Superior temporal gyrus (tissue), 1 donor: ENCODE results near the gene SYNPO.

Experiments used
- DNase-seq: peaks from one replicate; pipeline ENCODE4 v3.0.0-alpha.2; 2016; ENCODE audit errors: extremely low spot score

SYNPO gene

DNA sequence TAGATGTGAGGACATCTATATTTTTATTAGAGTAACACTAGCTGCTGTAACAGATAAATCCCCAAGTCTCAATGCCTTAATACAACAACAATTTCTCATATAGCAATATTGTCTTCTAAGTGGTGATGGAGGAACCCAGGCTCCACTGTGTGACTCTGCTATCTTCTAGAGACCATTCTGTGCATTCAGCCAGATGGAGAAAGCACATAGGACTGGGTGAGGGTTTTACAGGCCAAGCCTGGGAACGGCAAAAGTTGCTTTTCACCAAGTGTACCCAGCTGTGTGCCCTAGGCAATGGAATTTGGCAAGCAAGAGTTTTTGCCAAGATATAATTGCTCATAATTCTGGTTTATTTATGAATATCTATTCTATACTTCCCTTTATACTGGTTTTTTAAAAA is 48.7 kb downstream of the SYNPO start:
- DNase-seq = no peak

GRCh38 chr5:150690760-150691159 is 50.3 kb downstream of the SYNPO start:
- DNase-seq = no peak

DNA sequence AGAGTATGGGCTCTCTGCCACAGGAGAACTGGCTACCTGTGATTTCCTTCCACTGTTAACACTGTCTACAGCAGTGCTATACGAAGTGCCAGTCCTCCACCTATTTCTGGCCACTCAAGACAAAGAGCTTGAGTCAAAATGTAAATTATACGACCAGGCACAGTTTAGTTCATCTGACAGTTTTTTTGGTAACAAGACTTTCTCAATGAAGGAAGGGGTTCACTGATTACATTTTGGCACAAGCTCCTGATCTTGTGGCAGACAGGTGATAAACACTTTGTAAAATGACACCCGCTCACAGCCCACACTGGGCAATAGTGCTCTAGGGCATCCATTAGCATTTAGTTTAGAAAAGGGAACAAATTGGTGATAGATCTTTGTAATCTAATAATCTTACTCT is 51.8 kb downstream of the SYNPO start:
- no peak for DNase-seq

DNA sequence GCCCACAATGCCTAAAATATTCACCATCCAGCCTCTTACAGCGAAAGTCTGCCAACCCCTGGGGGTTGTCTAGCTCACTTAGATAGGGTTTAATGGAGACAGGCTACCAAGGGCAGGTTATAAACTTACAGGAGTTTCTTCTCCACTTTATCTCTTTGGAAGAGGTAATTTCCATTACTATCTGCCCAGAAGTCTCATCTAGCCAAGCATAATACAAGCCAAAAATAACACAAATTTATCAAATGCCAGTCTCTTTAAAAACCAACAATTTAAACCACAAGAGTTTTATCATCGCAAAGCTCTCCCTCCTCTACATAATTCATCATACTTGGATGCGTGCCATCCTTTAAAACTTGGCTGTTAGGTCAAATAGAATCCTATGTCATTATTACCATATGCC is 54.2 kb downstream of the SYNPO start:
- DNase-seq = no peak

GRCh38 chr5:150700246-150700593 is 59.8 kb downstream of the SYNPO start:
- peak; percentile 66 for DNase-seq

DNA sequence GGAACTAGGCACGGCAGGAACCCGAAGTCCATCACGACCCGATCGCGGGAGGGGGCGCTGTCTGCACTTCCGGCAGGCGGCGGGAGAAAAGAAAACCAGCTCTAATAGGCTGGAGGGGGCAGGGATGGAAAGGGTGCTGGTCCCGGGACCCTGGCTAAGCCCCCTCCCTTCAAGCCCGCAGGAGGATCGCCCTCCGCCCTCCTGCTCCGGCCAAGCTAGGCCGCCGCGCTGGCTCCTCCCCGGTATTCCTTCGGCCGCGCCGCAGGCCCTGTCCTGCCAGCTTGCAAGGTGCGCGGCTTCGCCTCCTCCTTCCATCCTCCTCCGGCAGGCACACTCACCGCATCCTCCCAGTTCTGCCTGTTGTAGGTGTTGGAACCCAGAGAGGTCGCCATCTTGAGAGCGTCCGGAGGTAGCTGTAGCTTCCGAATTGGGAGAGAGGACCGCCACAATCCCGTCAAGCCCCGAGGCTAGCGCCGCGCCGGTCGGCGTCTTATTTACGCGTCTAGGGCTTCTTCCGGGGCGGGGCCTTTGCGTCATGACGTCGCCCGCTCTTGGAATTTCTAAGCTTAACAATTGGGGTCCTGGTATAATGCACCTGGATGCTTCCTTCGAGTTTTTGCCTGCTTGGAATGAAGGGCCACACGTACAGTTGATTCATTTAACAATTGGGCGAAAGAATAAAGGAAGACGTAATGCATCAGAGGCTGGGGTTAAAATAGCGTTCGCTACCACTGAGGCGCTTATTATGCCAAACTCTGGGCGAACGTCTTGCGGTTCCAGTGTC is 60.3 kb downstream of the SYNPO start, which contains the start of gene RBM22:
RBM22 (minus strand) TSS at position 469 of the 784 bp plus-strand sequence; CDS start at position 392, 77 bp downstream.
- peak; percentile 97 for DNase-seq

DNA sequence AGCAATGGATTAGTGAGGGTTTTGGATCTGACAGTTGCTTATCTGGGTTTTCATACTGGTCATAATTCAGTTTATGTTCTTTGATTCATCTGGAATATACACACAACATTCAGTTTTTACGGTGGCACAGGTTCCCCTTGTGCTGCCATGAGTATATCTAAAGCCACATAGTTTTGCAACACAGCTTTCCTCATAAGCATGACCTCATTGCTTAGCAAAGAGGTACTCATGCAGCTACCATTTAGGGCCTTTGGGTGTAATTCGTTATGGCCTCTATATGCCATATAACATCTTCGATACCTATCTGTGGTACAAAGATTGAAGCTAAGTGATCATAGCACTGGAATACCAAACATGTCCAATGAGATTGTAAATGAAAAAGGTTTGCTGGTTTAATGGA is 63.3 kb downstream of the SYNPO start:
- no peak for DNase-seq

- DNase-seq = no peak
Observed at GRCh38 chr5:150706776-150707390, 66.4 kb downstream of the SYNPO start.
